GM19193 (cell line): ENCODE data around the gene LRMDA.

ENCODE experiments used
- POLR2A ChIP-seq: IDR thresholded peaks from 4 replicates; pipeline ENCODE4 v1.6.1; 2011; ENCODE audit not compliant: insufficient read depth, insufficient read length; ENCODE audit errors: extremely low read depth

The LRMDA gene

DNA sequence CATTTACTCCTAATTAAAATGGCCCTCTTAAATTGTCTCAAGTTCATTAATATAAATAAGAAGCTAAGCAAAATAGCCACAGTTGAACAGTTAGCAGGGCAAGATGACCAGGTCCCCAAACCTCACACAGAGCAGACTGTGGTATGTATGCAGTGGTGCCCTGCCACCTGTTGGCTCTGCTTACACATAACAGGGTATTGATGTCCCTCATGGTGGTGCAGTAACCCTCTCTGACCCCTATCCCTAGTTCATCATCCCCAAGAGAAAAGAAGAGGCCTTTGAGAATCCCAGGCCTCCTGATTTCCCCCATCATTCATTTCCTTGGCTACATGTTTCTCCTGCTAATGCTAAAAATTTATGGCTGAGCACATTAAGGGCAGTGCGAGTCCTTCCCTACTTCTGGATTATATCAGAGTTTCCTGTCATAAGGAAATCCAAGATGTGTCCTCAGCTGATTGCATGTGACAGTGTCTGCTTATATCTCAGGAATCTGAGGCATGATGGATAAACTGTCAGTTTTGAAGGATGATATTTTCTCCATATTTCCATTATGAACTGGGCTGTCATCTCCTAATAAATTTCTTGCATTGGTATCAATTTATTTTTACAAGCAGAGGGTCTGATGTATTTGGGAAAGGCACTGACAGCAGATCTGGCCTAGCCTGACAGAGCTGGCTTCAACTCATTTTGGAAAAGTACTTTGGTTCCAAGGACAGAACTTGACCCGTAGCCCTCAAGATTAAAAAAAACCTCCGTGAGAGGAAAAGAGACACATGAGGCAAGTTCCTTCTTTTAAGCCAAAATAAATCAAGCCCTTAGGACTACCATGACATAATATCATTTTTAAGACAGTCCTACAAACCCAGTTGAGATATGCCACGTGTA lies 880.6 kb downstream of the LRMDA start:
- no peak for TF ChIP-seq POLR2A

- no peak for TF ChIP-seq POLR2A
Observed at GRCh38 chr10:76315240-76315639, 883.8 kb downstream of the LRMDA start.

- TF ChIP-seq POLR2A: no peak
Observed at GRCh38 chr10:76316234-76316633, 884.8 kb downstream of the LRMDA start.

- no peak for TF ChIP-seq POLR2A
Observed at GRCh38 chr10:76317078-76317477, 885.7 kb downstream of the LRMDA start.

DNA sequence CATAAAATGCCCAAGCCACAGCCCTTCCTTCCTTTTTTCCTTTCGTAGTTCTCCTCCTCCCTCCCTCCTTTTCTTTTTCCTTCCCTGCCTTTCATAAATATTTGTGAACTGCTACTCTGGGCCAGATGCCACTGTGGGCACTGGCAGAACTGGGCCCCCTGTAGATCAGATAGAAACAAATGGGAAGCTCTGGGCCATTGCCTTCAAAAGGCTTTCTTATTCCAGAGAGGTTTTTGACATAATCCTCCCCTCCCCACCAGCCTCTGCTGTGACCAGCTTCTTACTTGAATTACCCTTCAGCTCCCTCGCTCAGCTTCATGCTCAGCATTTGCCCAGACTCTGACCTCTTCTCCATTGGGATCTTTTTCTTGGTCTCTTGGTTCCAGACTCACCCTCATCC lies 886.8 kb downstream of the LRMDA start:
- no peak for TF ChIP-seq POLR2A

GRCh38 chr10:76319661-76320060 lies 888.2 kb downstream of the LRMDA start:
- no peak for TF ChIP-seq POLR2A

DNA sequence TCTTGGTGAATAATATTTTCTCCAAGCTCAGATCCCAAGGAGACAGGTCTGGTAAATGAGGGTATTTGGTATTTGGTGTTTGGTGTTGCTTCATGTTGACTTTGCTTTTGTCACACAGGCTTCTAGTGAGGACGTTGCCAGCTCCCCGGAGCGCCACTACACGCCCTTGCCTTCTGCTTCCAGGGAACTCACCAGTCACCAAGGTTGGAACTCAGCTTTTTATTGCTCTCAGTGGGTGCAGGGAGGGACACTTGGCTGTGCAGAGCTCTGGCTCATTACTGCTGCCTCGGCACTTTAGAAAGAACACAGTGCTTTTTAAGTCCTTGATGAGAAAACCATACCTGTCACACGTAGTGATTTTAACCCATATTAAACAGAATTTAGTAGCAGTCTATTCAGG lies 892.9 kb downstream of the LRMDA start:
- TF ChIP-seq POLR2A: no peak

- no peak for TF ChIP-seq POLR2A
Observed at GRCh38 chr10:76327441-76327840, 896.0 kb downstream of the LRMDA start.

- no peak for TF ChIP-seq POLR2A
Observed at GRCh38 chr10:76328348-76328747, 896.9 kb downstream of the LRMDA start.

GRCh38 chr10:76329891-76330575 lies 898.6 kb downstream of the LRMDA start:
- TF ChIP-seq POLR2A: no peak

- no peak for TF ChIP-seq POLR2A
Observed at GRCh38 chr10:76331742-76332141, 900.3 kb downstream of the LRMDA start.

- no peak for TF ChIP-seq POLR2A
Observed at GRCh38 chr10:76333326-76333725, 901.9 kb downstream of the LRMDA start.

- TF ChIP-seq POLR2A: no peak
Observed at GRCh38 chr10:76333796-76334195, 902.4 kb downstream of the LRMDA start.

DNA sequence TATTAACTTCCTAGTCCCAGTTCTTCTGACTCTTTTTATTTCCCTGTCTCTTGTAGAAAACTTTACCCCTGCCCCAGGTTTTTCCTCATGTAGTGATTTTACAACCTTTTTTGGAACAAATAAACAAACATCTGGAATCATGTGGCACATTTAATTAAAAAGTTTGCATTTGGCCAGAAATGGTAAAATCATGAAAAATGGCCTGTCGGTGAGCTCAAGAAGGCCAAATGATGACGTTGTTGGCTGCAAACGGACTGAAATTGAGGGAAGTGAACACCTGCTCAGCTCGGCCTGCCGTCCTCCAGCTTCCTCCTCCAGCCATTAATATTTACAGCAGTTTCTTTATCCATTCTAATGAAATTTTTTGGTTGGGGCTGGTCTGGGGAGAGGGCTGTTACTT lies 902.8 kb downstream of the LRMDA start:
- TF ChIP-seq POLR2A: no peak

- no peak for TF ChIP-seq POLR2A
Observed at GRCh38 chr10:76336213-76336963, 905.0 kb downstream of the LRMDA start.
